ENCODE data around the gene PDZD2.

PDZD2 gene

GRCh38 chr5:31645420-31646081 lies 6.6 kb downstream of the PDZD2 start:
- no peak for DNase-seq
- in situ Hi-C loops (cut with HindIII; ENCODE audit: low pct_ligation_motif_present, low sequenced_read_pairs): no loop called here
- no peak for TF ChIP-seq CTCF (IDR thresholded peaks at IDR 0.05; ENCODE audit: low read depth, low read length, missing control alignments)
- Histone ChIP-seq H3K4me3 (ENCODE audit: low read depth, low read length) (no peak overlapping the region), H3K27ac (no peak overlapping the region), H3K36me3 (replicated peaks) (no peaks in the 10 kb centered on the region), H3K27me3 (replicated peaks) (peaks cover 4% of the 10 kb centered on the region)

GRCh38 chr5:31648326-31648725 lies 9.4 kb downstream of the PDZD2 start:
- DNase-seq: no peak
- H3K4me3 ChIP-seq (ENCODE audit: low read depth, low read length): no peak overlapping the region
- H3K27me3 ChIP-seq (replicated peaks): no peaks in the 10 kb centered on the region
- in situ Hi-C loops (cut with HindIII; ENCODE audit: low pct_ligation_motif_present, low sequenced_read_pairs): no loop called here
- no peak overlapping the region for H3K27ac ChIP-seq
- no peak for TF ChIP-seq CTCF (IDR thresholded peaks at IDR 0.05; ENCODE audit: low read depth, low read length, missing control alignments)
- H3K36me3 ChIP-seq (replicated peaks): no peaks in the 10 kb centered on the region

GRCh38 chr5:31651241-31651640 lies 12.3 kb downstream of the PDZD2 start:
- H3K27ac ChIP-seq: no peak overlapping the region
- no peaks in the 10 kb centered on the region for H3K36me3 ChIP-seq (replicated peaks)
- no peak for TF ChIP-seq CTCF (IDR thresholded peaks at IDR 0.05; ENCODE audit: low read depth, low read length, missing control alignments)
- no peaks in the 10 kb centered on the region for H3K27me3 ChIP-seq (replicated peaks)
- in situ Hi-C loops (cut with HindIII; ENCODE audit: low pct_ligation_motif_present, low sequenced_read_pairs): no loop called here
- no peak overlapping the region for H3K4me3 ChIP-seq (ENCODE audit: low read depth, low read length)
- no peak for DNase-seq

- no peak for TF ChIP-seq CTCF (IDR thresholded peaks at IDR 0.05; ENCODE audit: low read depth, low read length, missing control alignments)
- Histone ChIP-seq H3K27ac (no peak overlapping the region), H3K4me3 (ENCODE audit: low read depth, low read length) (no peak overlapping the region), H3K36me3 (replicated peaks) (no peaks in the 10 kb centered on the region), H3K27me3 (replicated peaks) (no peaks in the 10 kb centered on the region)
- in situ Hi-C loops (cut with HindIII; ENCODE audit: low pct_ligation_motif_present, low sequenced_read_pairs): no loop called here
- DNase-seq: no peak
Observed at GRCh38 chr5:31655491-31655890, 16.6 kb downstream of the PDZD2 start.

GRCh38 chr5:31656806-31657205 lies 17.9 kb downstream of the PDZD2 start:
- in situ Hi-C loops (cut with HindIII; ENCODE audit: low pct_ligation_motif_present, low sequenced_read_pairs): no loop called here
- DNase-seq: no peak
- no peaks in the 10 kb centered on the region for H3K36me3 ChIP-seq (replicated peaks)
- H3K4me3 ChIP-seq (ENCODE audit: low read depth, low read length): no peak overlapping the region
- TF ChIP-seq CTCF (IDR thresholded peaks at IDR 0.05; ENCODE audit: low read depth, low read length, missing control alignments): no peak
- no peaks in the 10 kb centered on the region for H3K27me3 ChIP-seq (replicated peaks)
- no peak overlapping the region for H3K27ac ChIP-seq

Measured in brain microvascular endothelial cell (primary cell).